Endodermal cell (in vitro differentiated cells): ENCODE measurements around the gene LRRC37A3. TPM values are rescaled to one million over a fixed set of nuclear protein-coding genes. Genes with fewer than 3 reads are reported as not detected.

ENCODE experiments used
- DNase-seq: peaks from one replicate; pipeline ENCODE4 v3.0.0-alpha.2; 2017
- H3K27ac ChIP-seq: 2 replicates; pipeline ENCODE4 v1.5.1; 2013; ENCODE audit warnings: mild to moderate bottlenecking, low read depth, low read length, moderate library complexity
- H3K27me3 ChIP-seq: 2 replicates; pipeline ENCODE4 v1.6.1; 2013; ENCODE audit warnings: mild to moderate bottlenecking, low read length, moderate library complexity; ENCODE audit not compliant: insufficient read depth, control insufficient read depth, poor library complexity, severe bottlenecking
- H3K36me3 ChIP-seq: 2 replicates; pipeline ENCODE4 v1.7.0; 2013; ENCODE audit warnings: mild to moderate bottlenecking, low read length, moderate library complexity; ENCODE audit not compliant: control insufficient read depth, insufficient read depth
- H3K4me1 ChIP-seq: one replicate; pipeline ENCODE4 v1.7.0; 2013; ENCODE audit warnings: low read length; ENCODE audit not compliant: control insufficient read depth, insufficient read depth
- H3K4me3 ChIP-seq: 2 replicates; pipeline ENCODE4 v1.5.1; 2013; ENCODE audit warnings: mild to moderate bottlenecking, low read length, moderate library complexity
- H3K9ac ChIP-seq: 2 replicates; pipeline ENCODE4 v1.6.1; 2013; ENCODE audit warnings: mild to moderate bottlenecking, low read length, moderate library complexity; ENCODE audit not compliant: poor library complexity, severe bottlenecking; ENCODE audit errors: extremely low read depth
- H3K9me3 ChIP-seq: 2 replicates; pipeline ENCODE4 v1.6.1; 2013; ENCODE audit warnings: mild to moderate bottlenecking, low read length, moderate library complexity; ENCODE audit not compliant: control insufficient read depth
- H3K27ac Mint-ChIP-seq: 2 replicates; pipeline ENCODE4 v1.8.0; 2020; ENCODE audit warnings: mixed read lengths
- H3K27me3 Mint-ChIP-seq: 2 replicates; pipeline ENCODE4 v1.8.0; 2021; ENCODE audit warnings: mild to moderate bottlenecking, mixed read lengths; ENCODE audit not compliant: insufficient read depth
- H3K36me3 Mint-ChIP-seq: 2 replicates; pipeline ENCODE4 v1.8.0; 2020; ENCODE audit warnings: low read depth, mixed read lengths
- H3K4me1 Mint-ChIP-seq: 2 replicates; pipeline ENCODE4 v1.8.0; 2020; ENCODE audit warnings: mixed read lengths
- H3K4me3 Mint-ChIP-seq: 2 replicates; pipeline ENCODE4 v1.8.0; 2020; ENCODE audit warnings: mild to moderate bottlenecking, moderate library complexity, mixed read lengths
- H3K9me3 Mint-ChIP-seq: 2 replicates; pipeline ENCODE4 v1.8.0; 2020; ENCODE audit warnings: mild to moderate bottlenecking, mixed read lengths
- CTCF ChIP-seq: fragments of 200-600 bp; sonication (generic); conservative IDR thresholded peaks from 2 replicates; pipeline ENCODE4 v1.5.0; 2021; ENCODE audit warnings: antibody characterized with exemption, mild to moderate bottlenecking
- WGBS, 2 experiments: methylation state at CpG; one replicate each; pipeline versions ENCODE4 v1.1.5 to v1.1.7; 2013; ENCODE audit warnings: missing lambda C conversion rate in 2 of 2, mixed read lengths in 1 of 2; ENCODE audit not compliant: insufficient coverage in 1 of 2, insufficient read length in 1 of 2; 5-methylcytosine and 5-hydroxymethylcytosine counted together
- total RNA-seq, 2 donors: library from RNA; stranded (reverse); fragmentation: NEBNext Ultra II Directional in 1 of 2; extraction: Animal tissue kit (Norgen Biotek cat#: 25700) in 1 of 2; gene quantifications; 2 replicates in 1 of 2; 3 replicates in 1 of 2; pipeline ENCODE4 v1.2.1, GENCODE V29; 2021

LRRC37A3 gene
- total RNA-seq, 2 donors from 2014 or later = 18.1 to 25.3 TPM

- no peak for TF ChIP-seq CTCF
- no peaks in the 10 kb centered on the region for H3K9me3 Mint-ChIP-seq
- WGBS, 2 experiments = 88 to 100% methylated on average over 2 of the region's 2 CpGs
- Histone ChIP-seq H3K4me3 (no peak overlapping the region), H3K27ac (no peak overlapping the region), H3K9ac (no peak overlapping the region), H3K36me3 (no peaks in the 10 kb centered on the region), H3K9me3 (no peaks in the 10 kb centered on the region), H3K27me3 (no peaks in the 10 kb centered on the region), H3K4me1 (no peaks in the 10 kb centered on the region)
- no peaks in the 10 kb centered on the region for H3K36me3 Mint-ChIP-seq
- peaks cover 3% of the 10 kb centered on the region for H3K4me1 Mint-ChIP-seq
- no peak for DNase-seq
- H3K27ac Mint-ChIP-seq = no peak overlapping the region
- H3K27me3 Mint-ChIP-seq = no peaks in the 10 kb centered on the region
- H3K4me3 Mint-ChIP-seq = no peak overlapping the region
These were observed 22.5 kb upstream of the LRRC37A3 start for GRCh38 chr17:64941761-64942160.

GRCh38 chr17:64941045-64941444, 21.8 kb upstream of the LRRC37A3 start:
- Histone ChIP-seq H3K9ac (no peak overlapping the region), H3K27ac (no peak overlapping the region), H3K27me3 (no peaks in the 10 kb centered on the region), H3K4me3 (no peak overlapping the region), H3K4me1 (no peaks in the 10 kb centered on the region), H3K9me3 (no peaks in the 10 kb centered on the region), H3K36me3 (no peaks in the 10 kb centered on the region)
- H3K4me1 Mint-ChIP-seq = peaks cover 3% of the 10 kb centered on the region
- TF ChIP-seq CTCF = no peak
- 92 to 93% methylated on average over 2 to 3 of the region's 3 CpGs for WGBS, 2 experiments
- peak; percentile 10 for DNase-seq
- H3K27me3 Mint-ChIP-seq = no peaks in the 10 kb centered on the region
- no peaks in the 10 kb centered on the region for H3K36me3 Mint-ChIP-seq
- H3K4me3 Mint-ChIP-seq = no peak overlapping the region
- no peaks in the 10 kb centered on the region for H3K9me3 Mint-ChIP-seq
- H3K27ac Mint-ChIP-seq = no peak overlapping the region

GRCh38 chr17:64940055-64940454, 20.8 kb upstream of the LRRC37A3 start:
- no peaks in the 10 kb centered on the region for H3K27me3 ChIP-seq
- no peak overlapping the region for H3K4me3 ChIP-seq
- H3K4me3 Mint-ChIP-seq = no peak overlapping the region
- DNase-seq = peak; percentile 21
- H3K27ac ChIP-seq = no peak overlapping the region
- H3K9me3 ChIP-seq = no peaks in the 10 kb centered on the region
- no peak for TF ChIP-seq CTCF
- H3K9ac ChIP-seq = no peak overlapping the region
- H3K36me3 Mint-ChIP-seq = no peaks in the 10 kb centered on the region
- H3K4me1 ChIP-seq = no peaks in the 10 kb centered on the region
- WGBS, 2 experiments = 88 to 90% methylated on average over 2 to 4 of the region's 4 CpGs
- no peaks in the 10 kb centered on the region for H3K27me3 Mint-ChIP-seq
- H3K36me3 ChIP-seq = no peaks in the 10 kb centered on the region
- H3K9me3 Mint-ChIP-seq = no peaks in the 10 kb centered on the region
- H3K27ac Mint-ChIP-seq = no peak overlapping the region
- peaks cover 3% of the 10 kb centered on the region for H3K4me1 Mint-ChIP-seq
